Measurements from ENCODE around the gene CALM3.

- TF ChIP-seq CTCF (IDR thresholded peaks at IDR 0.05) (no peak), POLR2A (IDR thresholded peaks at IDR 0.05) (no peak)
Observed at GRCh38 chr19:46598372-46598917, 2.7 kb upstream of the CALM3 start.
